Peyer's patch (tissue), 4 donors: Measurements from ENCODE around the gene SKOR1. TPM values are rescaled to one million over a fixed set of nuclear protein-coding genes. Genes with fewer than 3 reads are reported as not detected.

Experiments used
- DNase-seq, 3 donors: peaks; one replicate each; pipeline ENCODE4 v3.0.0-alpha.2; 2017 to 2019
- H3K27ac ChIP-seq, 4 donors: fragments of 200-600 bp; sonication (generic); one replicate each; pipeline ENCODE4 v1.5.1; 2016 to 2019
- H3K27me3 ChIP-seq, 2 donors: fragments of 200-600 bp; sonication (generic); one replicate each; pipeline ENCODE4 v1.5.1; 2019
- H3K36me3 ChIP-seq, 3 donors: fragments of 200-600 bp; sonication (generic); one replicate each; pipeline ENCODE4 v1.5.1; 2016 to 2019
- H3K4me1 ChIP-seq, 4 donors: fragments of 200-600 bp; sonication (generic); one replicate each; pipeline ENCODE4 v1.5.1; 2016 to 2019
- H3K4me3 ChIP-seq, 4 donors: fragments of 200-600 bp; sonication (generic); 1 replicate in 3 of 4; 2 replicates in 1 of 4; pipeline ENCODE4 v1.5.1; 2016 to 2019; ENCODE audit warnings: mild to moderate bottlenecking in 1 of 4
- H3K9me3 ChIP-seq, 4 donors: fragments of 200-600 bp; sonication (generic); one replicate each; pipeline ENCODE4 v1.5.1; 2016 to 2019; ENCODE audit warnings: mild to moderate bottlenecking in 1 of 4
- CTCF ChIP-seq, 6 experiments: fragments of 450-650 bp in 4 of 6; fragments of 200-600 bp in 2 of 6; sonication (generic) in 1 of 6; IDR thresholded peaks; one replicate each; pipeline ENCODE4 v1.5.1; 2017 to 2019; ENCODE audit warnings: antibody characterized with exemption in 6 of 6, mild to moderate bottlenecking in 3 of 6, moderate library complexity in 1 of 6
- POLR2A ChIP-seq, 2 donors: fragments of 450-650 bp; IDR thresholded peaks; one replicate each; pipeline ENCODE4 v1.5.1; 2017; ENCODE audit warnings: antibody characterized with exemption in 2 of 2, mild to moderate bottlenecking in 2 of 2, moderate library complexity in 2 of 2
- total RNA-seq, 4 donors: library from RNA; depleted of rRNA; stranded (reverse); fragments of >200 nt; gene quantifications; one replicate each; pipeline ENCODE4 v1.1.0, GENCODE V29; 2016

Gene SKOR1
- total RNA-seq, 4 donors from 2014 or later, result 1.2 to 5.0 (median 1.6) TPM

GRCh38 chr15:67820122-67820991 is 5.0 kb upstream of the SKOR1 start:
- Histone ChIP-seq H3K4me1 (peaks cover 0 to 39% (median 6%) of the 10 kb centered on the region in 4 donors), H3K36me3 (no peaks in the 10 kb centered on the region), H3K27me3 (peaks cover 0 to 60% of the 10 kb centered on the region in 2 donors), H3K27ac (no peak overlapping the region), H3K4me3 (no peak overlapping the region), H3K9me3 (no peaks in the 10 kb centered on the region)
- TF ChIP-seq POLR2A (IDR thresholded peaks at IDR 0.05), result no peak
- TF ChIP-seq CTCF (IDR thresholded peaks at IDR 0.05), result no peak
- peak in 1 of 3 donors; percentile 34 for DNase-seq

GRCh38 chr15:67820992-67821783 is 4.1 kb upstream of the SKOR1 start:
- peaks cover 0 to 47% (median 10%) of the 10 kb centered on the region in 4 donors for H3K4me1 ChIP-seq
- peaks cover 0 to 68% of the 10 kb centered on the region in 2 donors for H3K27me3 ChIP-seq
- no peak for TF ChIP-seq CTCF (IDR thresholded peaks at IDR 0.05)
- DNase-seq, result peak in 1 of 3 donors; percentile 57
- H3K9me3 ChIP-seq, result peaks cover 0 to 5% (median 0%) of the 10 kb centered on the region in 4 donors
- no peaks in the 10 kb centered on the region for H3K36me3 ChIP-seq
- no peak overlapping the region for H3K27ac ChIP-seq
- no peak overlapping the region for H3K4me3 ChIP-seq

- peak in 1 of 3 donors; percentile 35 for DNase-seq
- no peaks in the 10 kb centered on the region for H3K36me3 ChIP-seq
- no peak overlapping the region for H3K4me3 ChIP-seq
- TF ChIP-seq CTCF (IDR thresholded peaks at IDR 0.05), result no peak
- TF ChIP-seq POLR2A (IDR thresholded peaks at IDR 0.05), result no peak
- peaks cover 0 to 13% (median 0%) of the 10 kb centered on the region in 4 donors for H3K9me3 ChIP-seq
- no peak overlapping the region for H3K27ac ChIP-seq
- H3K27me3 ChIP-seq, result peaks cover 0 to 76% of the 10 kb centered on the region in 2 donors
- H3K4me1 ChIP-seq, result peaks cover 0 to 55% (median 13%) of the 10 kb centered on the region in 4 donors
Measured at GRCh38 chr15:67821784-67822440, 3.4 kb upstream of the SKOR1 start.

- H3K27me3 ChIP-seq, result peaks cover 0 to 84% of the 10 kb centered on the region in 2 donors
- no peak overlapping the region for H3K27ac ChIP-seq
- peaks cover 0 to 63% (median 15%) of the 10 kb centered on the region in 4 donors for H3K4me1 ChIP-seq
- no peak for TF ChIP-seq CTCF (IDR thresholded peaks at IDR 0.05)
- no peak for TF ChIP-seq POLR2A (IDR thresholded peaks at IDR 0.05)
- peaks cover 0 to 14% (median 0%) of the 10 kb centered on the region in 4 donors for H3K9me3 ChIP-seq
- no peaks in the 10 kb centered on the region for H3K36me3 ChIP-seq
- peak overlapping the region in 3 of 4 donors; percentile 36 to 45 (median 36) for H3K4me3 ChIP-seq
- peak in 1 of 3 donors; percentile 39 for DNase-seq
Measured at GRCh38 chr15:67822537-67823313, 2.6 kb upstream of the SKOR1 start.
